Psoas muscle (tissue), 8 donors: ENCODE measurements around the gene CHMP6. TPM values are rescaled to one million over a fixed set of nuclear protein-coding genes. Genes with fewer than 3 reads are reported as not detected.

Source experiments
- ATAC-seq, 4 donors: fragments of 200-7000 bp; cut with Tn5 transposase; one replicate each; pipeline ENCODE4 v1.9.1; 2020; ENCODE audit warnings: moderate library complexity in 3 of 4, mild to moderate bottlenecking in 2 of 4
- DNase-seq, 2 donors: peaks; one replicate each; pipeline ENCODE4 v3.0.0-alpha.2; 2020
- H3K27ac ChIP-seq: fragments of 200-600 bp; one replicate; pipeline ENCODE4 v1.8.0; 2022
- H3K27me3 ChIP-seq, 3 donors: fragments of 200-600 bp in 1 of 3; one replicate each; pipeline versions ENCODE4 v1.6.1 to v1.8.0; 2013 to 2022; ENCODE audit warnings: low read length in 2 of 3, mild to moderate bottlenecking in 2 of 3, moderate library complexity in 1 of 3; ENCODE audit not compliant: insufficient read depth in 3 of 3
- H3K36me3 ChIP-seq, 2 donors: fragments of 200-600 bp in 1 of 2; one replicate each; pipeline versions ENCODE4 v1.6.1 to v1.8.0; 2013 to 2022; ENCODE audit warnings: low read depth in 1 of 2, mild to moderate bottlenecking in 1 of 2, moderate library complexity in 1 of 2; ENCODE audit not compliant: insufficient read depth in 1 of 2
- H3K4me1 ChIP-seq: fragments of 200-600 bp; one replicate; pipeline ENCODE4 v1.8.0; 2022
- H3K4me3 ChIP-seq: fragments of 200-600 bp; one replicate; pipeline ENCODE4 v1.8.0; 2022; ENCODE audit warnings: mild to moderate bottlenecking
- H3K9me3 ChIP-seq: fragments of 200-600 bp; one replicate; pipeline ENCODE4 v1.8.0; 2022
- WGBS, 3 donors: extraction: QIAGEN DNeasy Blood & Tissue Kit; methylation state at CpG; one replicate each; pipeline versions ENCODE4 v1.1.6 to v1.1.7; 2013; 5-methylcytosine and 5-hydroxymethylcytosine counted together
- intact Hi-C, 2 donors: fragments of 100-400 bp; cut with DNase I; formaldehyde crosslinking; loops; one replicate each; pipeline versions ENCODE4 v1.11.0 to v1.14.2; 2022
- polyA plus RNA-seq, 3 donors: library from polyadenylated mRNA; stranded (reverse); fragments of 200-250 nt; gene quantifications; one replicate each; pipeline ENCODE4 v1.2.3, GENCODE V29; 2013
- total RNA-seq, 4 donors: library from RNA; stranded (reverse); fragmentation: NEBNext Ultra II Directional in 2 of 4; extraction: Animal tissue kit (Norgen Biotek cat#: 25700) in 2 of 4; gene quantifications; one replicate each; pipeline versions ENCODE4 v1.2.1 to v1.2.4, GENCODE V29; 2021 to 2023
- TF ChIP-seq, protein P1 (sequence below): fragments of 200-600 bp; IDR thresholded peaks from one replicate; pipeline ENCODE4 v1.8.0; 2022; ENCODE audit warnings: antibody characterized with exemption
- donor health status: healthy with polysubstance abuse.
- donor health status: DM: no; HTN: no; CAD: no; lungs with moderate emphysema.
- donor health status: Bipolar disorder and iron deficiency.
- donor health status: healthy.
- donor health status: DM: yes; HTN: yes; CAD: no.
- donor health status: DM: no; HTN: no; CAD: no.
- donor health status: DM: no; HTN: no; CAD: no.
- donor health status: DM: yes; HTN: yes; CAD: no.

Gene CHMP6
- total and polyA plus RNA-seq, 7 donors: 32.0 to 53.2 (median 36.9) TPM

DNA sequence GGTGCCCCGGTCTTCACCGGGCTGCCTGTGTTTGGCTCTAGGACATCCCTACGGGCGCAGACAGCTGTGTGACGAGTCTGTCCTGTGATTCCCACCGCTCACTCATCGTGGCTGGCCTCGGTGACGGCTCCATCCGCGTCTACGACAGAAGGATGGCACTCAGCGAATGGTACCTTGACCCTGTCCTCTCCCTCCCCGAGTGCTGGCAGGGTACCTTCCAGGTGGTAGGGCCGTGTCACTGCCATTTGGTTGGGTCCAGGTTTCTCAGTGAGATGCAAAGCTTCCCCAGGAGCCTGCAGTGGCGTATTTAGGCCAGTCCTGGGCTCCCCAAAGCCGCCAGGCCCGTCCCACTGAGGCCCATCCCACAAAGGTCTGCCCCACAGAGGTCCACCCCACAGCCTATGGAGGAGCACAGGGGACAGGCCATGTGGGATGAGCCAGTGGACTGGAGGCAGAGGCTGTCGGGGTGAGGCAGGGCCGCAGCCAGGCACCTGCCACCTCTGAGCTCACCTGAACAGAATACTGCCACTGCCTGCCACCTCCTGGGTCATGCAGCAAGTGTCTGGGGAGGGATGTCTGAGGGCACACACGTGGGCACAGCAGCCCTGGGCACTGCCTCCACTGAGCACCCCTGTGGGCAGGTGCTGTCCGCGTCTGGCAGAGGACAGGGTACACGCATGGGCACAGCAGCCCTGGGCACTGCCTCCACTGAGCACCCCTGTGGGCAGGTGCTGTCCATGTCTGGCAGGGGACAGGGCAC lies 31.4 kb upstream of the CHMP6 start:
- TF ChIP-seq, protein P1, sequence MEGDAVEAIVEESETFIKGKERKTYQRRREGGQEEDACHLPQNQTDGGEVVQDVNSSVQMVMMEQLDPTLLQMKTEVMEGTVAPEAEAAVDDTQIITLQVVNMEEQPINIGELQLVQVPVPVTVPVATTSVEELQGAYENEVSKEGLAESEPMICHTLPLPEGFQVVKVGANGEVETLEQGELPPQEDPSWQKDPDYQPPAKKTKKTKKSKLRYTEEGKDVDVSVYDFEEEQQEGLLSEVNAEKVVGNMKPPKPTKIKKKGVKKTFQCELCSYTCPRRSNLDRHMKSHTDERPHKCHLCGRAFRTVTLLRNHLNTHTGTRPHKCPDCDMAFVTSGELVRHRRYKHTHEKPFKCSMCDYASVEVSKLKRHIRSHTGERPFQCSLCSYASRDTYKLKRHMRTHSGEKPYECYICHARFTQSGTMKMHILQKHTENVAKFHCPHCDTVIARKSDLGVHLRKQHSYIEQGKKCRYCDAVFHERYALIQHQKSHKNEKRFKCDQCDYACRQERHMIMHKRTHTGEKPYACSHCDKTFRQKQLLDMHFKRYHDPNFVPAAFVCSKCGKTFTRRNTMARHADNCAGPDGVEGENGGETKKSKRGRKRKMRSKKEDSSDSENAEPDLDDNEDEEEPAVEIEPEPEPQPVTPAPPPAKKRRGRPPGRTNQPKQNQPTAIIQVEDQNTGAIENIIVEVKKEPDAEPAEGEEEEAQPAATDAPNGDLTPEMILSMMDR: no peak
- H3K27me3 ChIP-seq: no peaks in the 10 kb centered on the region
- no peak overlapping the region for H3K4me3 ChIP-seq
- peaks cover 0 to 20% of the 10 kb centered on the region in 2 donors for H3K36me3 ChIP-seq
- ATAC-seq (peak; percentile 21 to 36 (median 29)), DNase-seq (peak in 1 of 2 donors; percentile 51)
- 50 to 63% (median 56%) methylated on average over 24 of the region's 24 CpGs for WGBS, 3 donors
- H3K4me1 ChIP-seq: peaks cover 41% of the 10 kb centered on the region
- peak overlapping the region; percentile 81 for H3K27ac ChIP-seq
- no peaks in the 10 kb centered on the region for H3K9me3 ChIP-seq
- intact Hi-C loops: no loop called here

DNA sequence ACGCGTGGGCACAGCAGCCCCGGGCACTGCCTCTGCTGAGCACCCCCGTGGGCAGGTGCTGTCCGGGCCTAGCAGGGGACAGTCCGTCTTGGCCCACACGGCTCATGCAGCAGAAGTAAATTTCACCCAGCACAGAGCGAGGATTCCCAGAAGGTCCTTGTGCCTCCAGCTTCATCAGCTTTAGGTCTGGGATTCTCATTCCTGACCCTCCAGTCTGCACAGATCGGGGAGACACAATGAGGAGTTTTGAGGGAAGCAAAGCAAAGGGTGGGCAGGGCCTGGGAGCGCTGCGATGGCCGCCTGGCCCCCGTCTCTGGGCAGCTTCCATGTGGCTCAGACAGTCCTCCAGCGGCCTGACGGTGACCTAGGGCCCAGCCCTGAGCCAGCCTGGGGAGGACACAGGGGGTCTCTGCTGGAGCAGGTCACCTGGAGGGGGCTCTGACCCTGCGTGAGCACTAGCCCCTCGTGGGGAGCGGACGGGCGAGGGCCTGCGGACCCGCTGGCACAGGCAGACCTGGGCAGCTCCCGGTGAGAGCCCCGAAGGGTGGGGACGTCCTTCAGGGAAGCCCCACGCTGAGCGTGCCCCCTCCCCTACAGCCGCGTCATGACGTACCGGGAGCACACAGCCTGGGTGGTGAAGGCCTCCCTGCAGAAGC lies 30.7 kb upstream of the CHMP6 start:
- 56 to 72% (median 57%) methylated on average over 31 of the region's 31 CpGs for WGBS, 3 donors
- H3K27ac ChIP-seq: peak overlapping the region; percentile 81
- peaks cover 41% of the 10 kb centered on the region for H3K4me1 ChIP-seq
- ATAC-seq: no peak
- H3K36me3 ChIP-seq: peaks cover 0 to 26% of the 10 kb centered on the region in 2 donors
- peak in 1 of 2 donors; percentile 54 for DNase-seq
- TF ChIP-seq, protein P1: no peak
- H3K27me3 ChIP-seq: no peaks in the 10 kb centered on the region
- H3K9me3 ChIP-seq: no peaks in the 10 kb centered on the region
- intact Hi-C loops: no loop called here
- no peak overlapping the region for H3K4me3 ChIP-seq

DNA sequence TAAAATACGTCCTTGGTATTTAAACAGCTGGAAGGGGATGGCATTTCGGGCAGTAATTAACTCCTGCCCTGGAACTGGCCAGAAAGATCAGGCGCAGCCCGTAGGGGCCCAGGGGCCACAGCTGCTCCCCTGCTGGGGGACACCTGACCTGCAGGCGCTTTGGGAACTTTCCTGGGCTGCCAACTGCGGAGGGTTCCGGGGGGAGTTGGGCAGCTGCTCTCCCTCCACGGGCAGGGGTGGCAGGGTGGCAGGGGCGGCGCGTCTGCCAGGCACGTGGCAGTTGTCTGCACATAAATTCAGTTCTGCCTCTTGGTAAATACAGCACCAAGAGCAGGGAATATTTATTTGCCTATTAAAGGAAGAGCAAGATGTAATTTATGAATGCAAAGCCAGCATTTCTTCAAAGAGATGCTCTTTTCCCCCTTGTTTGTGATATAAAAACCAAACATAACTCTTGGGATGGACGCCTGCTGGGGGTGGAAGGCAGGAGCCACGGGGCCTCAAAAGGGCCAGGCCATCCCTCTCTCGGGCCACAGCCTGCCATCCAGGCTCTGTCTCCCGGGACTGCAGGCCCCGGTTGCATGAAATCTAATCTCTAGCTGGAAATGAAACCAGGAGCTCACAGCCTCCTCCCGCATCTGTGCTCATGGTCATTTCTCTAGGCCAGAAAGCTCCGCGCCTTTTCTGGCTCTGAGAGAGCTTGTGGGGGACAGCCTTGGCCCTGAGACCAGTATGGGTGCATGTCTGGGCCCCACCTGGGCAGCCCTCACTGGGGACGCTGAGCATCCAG lies 29.9 kb upstream of the CHMP6 start:
- TF ChIP-seq, protein P1: peak; percentile 24
- peaks cover 41% of the 10 kb centered on the region for H3K4me1 ChIP-seq
- no peak overlapping the region for H3K4me3 ChIP-seq
- no peaks in the 10 kb centered on the region for H3K27me3 ChIP-seq
- H3K27ac ChIP-seq: peak overlapping the region; percentile 81
- H3K36me3 ChIP-seq: peaks cover 0 to 26% of the 10 kb centered on the region in 2 donors
- intact Hi-C loops: no loop called here
- 26 to 45% (median 32%) methylated on average over 21 of the region's 21 CpGs for WGBS, 3 donors
- no peaks in the 10 kb centered on the region for H3K9me3 ChIP-seq
- ATAC-seq (peak; percentile 25 to 57 (median 50)), DNase-seq (peak in 1 of 2 donors; percentile 73)

DNA sequence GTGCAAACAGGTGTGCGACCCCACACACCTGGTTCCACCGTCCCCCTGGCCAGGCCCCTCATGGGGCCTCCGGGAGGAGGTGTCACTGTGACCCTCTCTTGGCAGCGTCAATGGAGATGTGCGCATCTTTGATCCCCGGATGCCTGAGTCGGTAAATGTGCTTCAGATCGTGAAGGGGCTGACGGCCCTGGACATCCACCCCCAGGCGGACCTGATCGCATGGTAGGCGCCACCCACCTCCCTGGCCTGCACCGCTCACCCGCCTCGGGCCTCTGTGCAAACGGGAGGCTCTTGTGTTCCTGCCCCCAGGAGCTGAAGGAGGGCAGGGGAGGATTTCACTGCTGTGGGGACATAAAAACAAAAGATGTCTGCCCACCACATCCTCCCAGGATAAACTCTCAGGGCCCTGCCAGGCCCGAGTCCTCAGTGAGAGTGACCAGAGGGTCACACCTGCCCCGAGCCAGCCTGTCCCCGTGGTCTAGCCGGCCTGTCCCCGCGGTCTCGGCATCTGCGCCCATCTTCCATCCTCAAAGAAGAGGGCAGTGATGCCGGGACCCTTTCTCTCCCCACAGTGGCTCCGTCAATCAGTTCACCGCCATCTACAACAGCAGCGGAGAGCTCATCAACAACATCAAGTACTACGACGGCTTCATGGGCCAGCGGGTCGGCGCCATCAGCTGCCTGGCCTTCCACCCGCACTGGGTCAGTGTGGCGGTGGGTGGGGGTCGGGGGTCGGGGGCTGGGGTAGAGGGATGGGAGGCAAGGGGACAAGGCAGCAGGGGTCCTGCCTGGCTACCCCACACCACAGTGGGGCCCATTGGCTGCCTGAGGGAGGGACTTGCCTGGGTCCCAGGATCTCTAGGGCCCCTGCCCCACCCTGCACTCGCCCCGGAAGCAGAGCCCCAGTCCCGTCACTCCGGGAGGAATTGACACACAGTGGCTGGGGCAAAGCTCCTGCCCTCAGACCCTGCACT lies 29.0 kb upstream of the CHMP6 start:
- Histone ChIP-seq H3K27me3 (no peaks in the 10 kb centered on the region), H3K36me3 (peaks cover 0 to 26% of the 10 kb centered on the region in 2 donors), H3K4me1 (peaks cover 41% of the 10 kb centered on the region), H3K27ac (peak overlapping the region; percentile 81), H3K9me3 (no peaks in the 10 kb centered on the region), H3K4me3 (no peak overlapping the region)
- WGBS, 3 donors: 84 to 90% (median 86%) methylated on average over 38 to 41 of the region's 41 CpGs
- DNase-seq: peak in 1 of 2 donors; percentile 56
- ATAC-seq: no peak
- TF ChIP-seq, protein P1: no peak
- intact Hi-C loops: no loop called here
